H1 (cell line): ENCODE data around the gene ACACB. TPM values are rescaled to one million over a fixed set of nuclear protein-coding genes. Genes with fewer than 3 reads are reported as not detected.

Source experiments
- CTCF ChIA-PET: fragments of 300-600 bp; sonication (Branson Sonifier 250); formaldehyde crosslinking; loops from one replicate; lab custom pipeline; 2021; ENCODE audit not compliant: partially characterized antibody; lab: Charles Lee
- POLR2A ChIA-PET: fragments of 300-600 bp; sonication (Branson Sonifier 250); formaldehyde crosslinking; loops from one replicate; lab custom pipeline; 2021; ENCODE audit warnings: inconsistent platforms; ENCODE audit not compliant: partially characterized antibody; lab: Charles Lee
- DNase-seq, 2 experiments: peaks; one replicate each; pipeline versions ENCODE4 v3.0.0 to v3.0.0-alpha.2; 2010 to 2022; ENCODE audit warnings: low spot score in 2 of 2, low read depth in 1 of 2, mixed read lengths in 1 of 2
- FAIRE-seq: peaks from 2 replicates; lab custom pipeline; 2011; peaks lifted over from hg19 to GRCh38; lab: Jason Lieb, UNC
- H2AFZ ChIP-seq: 2 replicates; pipeline ENCODE4 v1.8.1; 2012; ENCODE audit warnings: low read length, inconsistent platforms
- H2AK5ac ChIP-seq: 2 replicates; pipeline ENCODE4 v1.6.1; 2013; ENCODE audit warnings: low read depth, low read length
- H2BK120ac ChIP-seq: replicated peaks from 2 replicates; pipeline ENCODE3; 2013; ENCODE audit warnings: low read depth, low read length, inconsistent platforms
- H2BK12ac ChIP-seq: 2 replicates; pipeline ENCODE4 v1.6.1; 2013; ENCODE audit warnings: low read depth, low read length
- H2BK15ac ChIP-seq: 2 replicates; pipeline ENCODE4 v1.6.1; 2013; ENCODE audit warnings: low read length
- H2BK20ac ChIP-seq: 2 replicates; pipeline ENCODE4 v1.6.1; 2013; ENCODE audit warnings: low read length
- H2BK5ac ChIP-seq: 2 replicates; pipeline ENCODE4 v1.6.1; 2013; ENCODE audit warnings: low read depth, low read length
- H3K14ac ChIP-seq: 2 replicates; pipeline ENCODE4 v1.6.1; 2013; ENCODE audit warnings: inconsistent platforms; ENCODE audit not compliant: insufficient read length
- H3K18ac ChIP-seq: 2 replicates; pipeline ENCODE4 v1.6.1; 2013; ENCODE audit warnings: low read length; ENCODE audit errors: extremely low read depth
- H3K23ac ChIP-seq: 2 replicates; pipeline ENCODE4 v1.6.1; 2013; ENCODE audit warnings: inconsistent platforms; ENCODE audit not compliant: insufficient read length
- H3K23me2 ChIP-seq: 2 replicates; pipeline ENCODE4 v1.6.1; 2013; ENCODE audit warnings: low read depth, low read length
- H3K27ac ChIP-seq: 2 replicates; pipeline ENCODE4 v1.6.1; 2011; ENCODE audit warnings: low read depth, low read length, inconsistent platforms
- H3K27me3 ChIP-seq, 4 experiments: replicated peaks in 1 of 4; 1 replicate in 1 of 4; 2 replicates in 3 of 4; pipeline versions ENCODE4 v1.6.1 to v1.8.1; 2011 to 2013; ENCODE audit warnings: low read length in 3 of 4, mild to moderate bottlenecking in 3 of 4, inconsistent platforms in 2 of 4, mixed read lengths in 2 of 4, moderate library complexity in 1 of 4; ENCODE audit not compliant: control insufficient read depth in 3 of 4, insufficient read depth in 3 of 4; ENCODE audit errors: extremely low read depth in 1 of 4
- H3K36me3 ChIP-seq, 4 experiments: 2 replicates each; pipeline versions ENCODE4 v1.6.1 to v1.8.1; 2011 to 2013; ENCODE audit warnings: mild to moderate bottlenecking in 4 of 4, low read length in 3 of 4, moderate library complexity in 2 of 4, control low read depth in 1 of 4, inconsistent platforms in 1 of 4; ENCODE audit not compliant: insufficient read depth in 4 of 4, control insufficient read depth in 2 of 4
- H3K4ac ChIP-seq: replicated peaks from 2 replicates; pipeline ENCODE3; 2013; ENCODE audit warnings: low read length, low read depth, mixed read lengths, inconsistent platforms; ENCODE audit not compliant: insufficient read length
- H3K4me1 ChIP-seq, 4 experiments: replicated peaks in 1 of 4; 1 replicate in 1 of 4; 2 replicates in 3 of 4; pipeline versions ENCODE4 v1.6.1 to v1.8.1; 2011 to 2013; ENCODE audit warnings: low read length in 3 of 4, inconsistent platforms in 2 of 4, mixed read lengths in 1 of 4; ENCODE audit not compliant: insufficient read depth in 4 of 4, control insufficient read depth in 3 of 4
- H3K4me2 ChIP-seq, 2 experiments: 2 replicates each; pipeline versions ENCODE4 v1.6.1 to v1.8.1; 2011 to 2013; ENCODE audit warnings: low read depth in 2 of 2, low read length in 2 of 2, control low read depth in 1 of 2, inconsistent platforms in 1 of 2, mild to moderate bottlenecking in 1 of 2; ENCODE audit not compliant: insufficient read depth in 1 of 2
- H3K4me3 ChIP-seq, 4 experiments: fragments of 200-600, 300-600 bp in 1 of 4; sonication (generic), shearing (Covaris generic), sonication (Bioruptor Twin) in 1 of 4; 2 replicates each; pipeline versions ENCODE4 v1.5.1 to v1.8.1; 2011 to 2016; ENCODE audit warnings: low read length in 4 of 4, low read depth in 3 of 4, control low read depth in 2 of 4, inconsistent platforms in 2 of 4, mild to moderate bottlenecking in 2 of 4, mixed read lengths in 1 of 4, moderate library complexity in 1 of 4; ENCODE audit not compliant: insufficient read depth in 2 of 4; ENCODE audit errors: extremely low read depth in 1 of 4
- H3K56ac ChIP-seq: replicated peaks from 2 replicates; pipeline ENCODE3; 2013; ENCODE audit warnings: low read depth, mild to moderate bottlenecking, mixed read lengths, low read length, inconsistent platforms; ENCODE audit not compliant: insufficient read length
- H3K79me1 ChIP-seq: 2 replicates; pipeline ENCODE4 v1.6.1; 2013; ENCODE audit warnings: low read depth, low read length, control low read depth
- H3K79me2 ChIP-seq, 2 experiments: 2 replicates each; pipeline versions ENCODE4 v1.6.1 to v1.8.1; 2012 to 2013; ENCODE audit warnings: low read length in 2 of 2, mild to moderate bottlenecking in 2 of 2, inconsistent platforms in 1 of 2; ENCODE audit not compliant: insufficient read depth in 2 of 2, control insufficient read depth in 1 of 2
- H3K9ac ChIP-seq, 4 experiments: replicated peaks in 1 of 4; 1 replicate in 1 of 4; 2 replicates in 3 of 4; pipeline versions ENCODE4 v1.6.1 to v1.8.1; 2011 to 2013; ENCODE audit warnings: low read depth in 3 of 4, low read length in 3 of 4, control low read depth in 2 of 4, mild to moderate bottlenecking in 2 of 4, moderate library complexity in 2 of 4, inconsistent platforms in 1 of 4; ENCODE audit errors: extremely low read depth in 1 of 4
- H3K9me3 ChIP-seq, 2 experiments: 2 replicates each; pipeline versions ENCODE4 v1.6.1 to v1.8.1; 2012 to 2013; ENCODE audit warnings: mild to moderate bottlenecking in 2 of 2, moderate library complexity in 2 of 2, control low read depth in 1 of 2, inconsistent platforms in 1 of 2, low read depth in 1 of 2, low read length in 1 of 2, mixed read lengths in 1 of 2; ENCODE audit not compliant: insufficient read depth in 2 of 2
- H4K20me1 ChIP-seq, 2 experiments: replicated peaks in 1 of 2; 2 replicates each; pipeline versions ENCODE3 to v1.8.1; 2011 to 2013; ENCODE audit warnings: inconsistent platforms in 2 of 2, low read length in 2 of 2, mild to moderate bottlenecking in 1 of 2; ENCODE audit not compliant: insufficient read depth in 2 of 2, control insufficient read depth in 1 of 2
- H4K5ac ChIP-seq: 2 replicates; pipeline ENCODE4 v1.6.1; 2013; ENCODE audit warnings: low read length, low read depth, mixed read lengths, inconsistent platforms; ENCODE audit not compliant: insufficient read length
- H4K8ac ChIP-seq: 2 replicates; pipeline ENCODE4 v1.8.0; 2013; ENCODE audit warnings: mild to moderate bottlenecking, moderate library complexity, low read length, inconsistent platforms; ENCODE audit not compliant: insufficient read depth; ENCODE audit errors: extremely low read depth
- H4K91ac ChIP-seq: replicated peaks from 2 replicates; pipeline ENCODE3; 2013; ENCODE audit warnings: low read length, mixed read lengths, inconsistent platforms; ENCODE audit not compliant: insufficient read length
- ASH2L ChIP-seq: fragments of 200-600, 300-600 bp; sonication (generic); IDR thresholded peaks from one replicate; pipeline ENCODE4 v1.7.1; 2017; ENCODE audit warnings: low read length
- CHD1 ChIP-seq: IDR thresholded peaks from 2 replicates; pipeline ENCODE4 v1.6.1; 2012; ENCODE audit warnings: low read depth, low read length, improper control_type of control experiment
- CTCF ChIP-seq, 3 experiments: IDR thresholded peaks; 1 replicate in 2 of 3; 2 replicates in 1 of 3; pipeline versions ENCODE4 v1.5.1 to v1.6.1; 2011; ENCODE audit warnings: low read length in 3 of 3, mild to moderate bottlenecking in 3 of 3, inconsistent platforms in 2 of 3, low read depth in 1 of 3, moderate library complexity in 1 of 3; ENCODE audit not compliant: insufficient read depth in 1 of 3; ENCODE audit errors: control extremely low read depth in 1 of 3
- HDAC6 ChIP-seq: IDR thresholded peaks from one replicate; pipeline ENCODE4 v1.7.1; 2012; ENCODE audit warnings: low read depth, mild to moderate bottlenecking, inconsistent platforms, low read length, moderate library complexity
- MAFK ChIP-seq: IDR thresholded peaks from 2 replicates; pipeline ENCODE4 v1.6.1; 2012; ENCODE audit warnings: low read depth, mild to moderate bottlenecking, improper control_type of control experiment, low read length
- NRF1 ChIP-seq: IDR thresholded peaks from 2 replicates; pipeline ENCODE4 v1.6.1; 2011; ENCODE audit warnings: mild to moderate bottlenecking, low read depth, low read length, improper control_type of control experiment
- SIN3A ChIP-seq, 2 experiments: IDR thresholded peaks in 1 of 2; conservative IDR thresholded peaks in 1 of 2; 2 replicates each; pipeline ENCODE4 v1.6.1; 2011 to 2012; ENCODE audit warnings: low read length in 2 of 2, improper control_type of control experiment in 1 of 2, low read depth in 1 of 2, mild to moderate bottlenecking in 1 of 2
- SP1 ChIP-seq: IDR thresholded peaks from 2 replicates; pipeline ENCODE4 v1.6.1; 2011; ENCODE audit warnings: low read depth, low read length
- SRF ChIP-seq: IDR thresholded peaks from 2 replicates; pipeline ENCODE4 v1.6.1; 2011; ENCODE audit warnings: mild to moderate bottlenecking, low read depth, low read length, moderate library complexity
- TAF7 ChIP-seq: optimal IDR thresholded peaks from 2 replicates; pipeline ENCODE3; 2011; ENCODE audit warnings: low read depth, mild to moderate bottlenecking, inconsistent platforms, low read length, moderate library complexity, borderline replicate concordance
- TBP ChIP-seq: IDR thresholded peaks from 2 replicates; pipeline ENCODE4 v1.6.1; 2011; ENCODE audit warnings: low read depth, low read length, improper control_type of control experiment
- ZNF274 ChIP-seq: IDR thresholded peaks from 2 replicates; pipeline ENCODE4 v1.7.0; 2012; ENCODE audit warnings: low read length, borderline replicate concordance; ENCODE audit errors: extremely low read depth
- WGBS, 2 experiments: shearing (Covaris generic) in 1 of 2; methylation state at CpG; one replicate each; pipeline versions ENCODE4 v1.1.6 to v1.1.7; 2013 to 2015; ENCODE audit warnings: low lambda C conversion rate in 2 of 2, mixed read lengths in 2 of 2, inconsistent platforms in 1 of 2, low coverage in 1 of 2, missing lambda C conversion rate in 1 of 2; ENCODE audit not compliant: insufficient replicate concordance in 2 of 2, insufficient coverage in 1 of 2, insufficient read length in 1 of 2; ENCODE audit errors: extremely low coverage in 1 of 2, missing lambda C conversion rate in 1 of 2; 5-methylcytosine and 5-hydroxymethylcytosine counted together
- polyA plus RNA-seq, 7 experiments: library from polyadenylated mRNA; depleted of rRNA in 3 of 7; stranded (reverse) in 5 of 7; unstranded in 2 of 7; fragments of >200 nt in 5 of 7; fragments of 200-250 nt in 2 of 7; gene quantifications; 1 replicate in 5 of 7; 2 replicates in 1 of 7; 4 replicates in 1 of 7; pipeline versions ENCODE4 v1.2.1 to v1.2.3, GENCODE V29; 2011 to 2013; ENCODE audit warnings: missing spikeins in 2 of 7, mixed read lengths in 2 of 7
- total RNA-seq: library from RNA; stranded (reverse); fragmentation: NEBNext Ultra II Directional; extraction: Animal tissue kit (Norgen Biotek cat#: 25700); gene quantifications from 2 replicates; pipeline ENCODE4 v1.2.1, GENCODE V29; 2021

Gene ACACB
- total and polyA plus RNA-seq, 2 of the 8 experiments (the other 6 are each of a cell fraction or from before 2014, with no cell fraction given): 5.8 to 15.3 TPM

- Histone ChIP-seq H2BK5ac (no peak overlapping the region), H3K14ac (no peak overlapping the region), H2BK20ac (no peak overlapping the region), H3K23me2 (no peaks in the 10 kb centered on the region), H4K5ac (no peak overlapping the region), H2BK15ac (no peak overlapping the region), H3K27ac (no peak overlapping the region), H3K4me2 (no peak overlapping the region), H3K79me1 (no peaks in the 10 kb centered on the region), H2AFZ (no peak overlapping the region), H2BK12ac (no peak overlapping the region), H3K23ac (no peak overlapping the region), H3K79me2 (no peaks in the 10 kb centered on the region), H3K56ac (no peak overlapping the region), H3K18ac (no peak overlapping the region), H2AK5ac (no peak overlapping the region), H3K4me3 (no peak overlapping the region), H2BK120ac (no peak overlapping the region), H4K20me1 (no peaks in the 10 kb centered on the region), H3K9me3 (no peaks in the 10 kb centered on the region), H3K4ac (no peak overlapping the region), H3K4me1 (peaks cover 0 to 7% (median 2%) of the 10 kb centered on the region in 4 experiments; a peak in 3 of 7 replicates), H3K27me3 (peaks cover 0 to 2% (median 0%) of the 10 kb centered on the region in 4 experiments; a peak in 1 of 7 replicates), H3K9ac (no peak overlapping the region), H4K91ac (no peak overlapping the region), H4K8ac (no peak overlapping the region), H3K36me3 (no peaks in the 10 kb centered on the region)
- no peak for DNase-seq
- ChIA-PET CTCF (interaction anchor here (0.7 to 9.8 kb wide), 5 partner anchors 9 to 145 kb away, joined by 3 to 148 read pairs (median 5); no protein-coding TSS in a partner anchor), POLR2A (interaction anchor here (1.2 to 1.5 kb wide), 2 partner anchors 10 kb away, joined by 3 to 4 read pairs; no protein-coding TSS in a partner anchor)
- FAIRE-seq: no peak
- WGBS, 2 experiments: 86% methylated on average over 4 of the region's 4 CpGs; no CpG with 5 or more reads in 1 of the 2 experiments
- TF ChIP-seq SRF (no peak), ASH2L (no peak), SIN3A (conservative IDR thresholded peaks at IDR 0.05 in 1 of 2, IDR thresholded peaks at IDR 0.05 in 1 of 2; ENCODE audit: low read depth in 1 of 2, low read length in 2 of 2) (no peak), HDAC6 (no peak), CTCF (IDR thresholded peaks at IDR 0.05; ENCODE audit: control extremely low read depth in 1 of 3, insufficient read depth in 1 of 3, low read depth in 1 of 3, low read length in 3 of 3) (no peak), ZNF274 (no peak), SP1 (no peak), TAF7 (no peak), MAFK (no peak), CHD1 (no peak), NRF1 (no peak), TBP (no peak)
Measured at GRCh38 chr12:109268896-109269295, 152.5 kb downstream of the ACACB start.
